ENCODE results near the gene ATXN10. TPM values are rescaled to one million over a fixed set of nuclear protein-coding genes. Genes with fewer than 3 reads are reported as not detected.

The ATXN10 gene
- total RNA-seq, 2 donors from 2014 or later = 55.8 to 89.1 TPM

- H3K36me3 Mint-ChIP-seq (ENCODE audit: low read depth) = peaks cover 10% of the 10 kb centered on the region
- H3K27ac Mint-ChIP-seq = no peak overlapping the region
- peaks cover 4% of the 10 kb centered on the region for H3K4me1 Mint-ChIP-seq
- no peak for ATAC-seq (replicated peaks)
- H3K4me3 Mint-ChIP-seq = no peak overlapping the region
- H3K27me3 Mint-ChIP-seq = peaks cover 21% of the 10 kb centered on the region
- H3K9me3 Mint-ChIP-seq = peaks cover 5% of the 10 kb centered on the region
Observed at GRCh38 chr22:45867906-45868555, 196.4 kb downstream of the ATXN10 start.

GRCh38 chr22:45868571-45869339, 197.1 kb downstream of the ATXN10 start:
- H3K4me3 Mint-ChIP-seq = no peak overlapping the region
- peaks cover 10% of the 10 kb centered on the region for H3K36me3 Mint-ChIP-seq (ENCODE audit: low read depth)
- H3K9me3 Mint-ChIP-seq = peaks cover 5% of the 10 kb centered on the region
- H3K27ac Mint-ChIP-seq = no peak overlapping the region
- peaks cover 21% of the 10 kb centered on the region for H3K27me3 Mint-ChIP-seq
- peaks cover 4% of the 10 kb centered on the region for H3K4me1 Mint-ChIP-seq
- ATAC-seq (replicated peaks) = no peak

- peaks cover 4% of the 10 kb centered on the region for H3K4me1 Mint-ChIP-seq
- H3K4me3 Mint-ChIP-seq = no peak overlapping the region
- peaks cover 20% of the 10 kb centered on the region for H3K27me3 Mint-ChIP-seq
- H3K27ac Mint-ChIP-seq = no peak overlapping the region
- peaks cover 5% of the 10 kb centered on the region for H3K9me3 Mint-ChIP-seq
- no peak for ATAC-seq (replicated peaks)
- H3K36me3 Mint-ChIP-seq (ENCODE audit: low read depth) = peaks cover 10% of the 10 kb centered on the region
Observed at GRCh38 chr22:45869340-45869847, 197.8 kb downstream of the ATXN10 start.

GRCh38 chr22:45870011-45870410, 198.4 kb downstream of the ATXN10 start:
- peaks cover 14% of the 10 kb centered on the region for H3K27me3 Mint-ChIP-seq
- no peak overlapping the region for H3K4me3 Mint-ChIP-seq
- no peak overlapping the region for H3K27ac Mint-ChIP-seq

GRCh38 chr22:45871721-45872120, 200.1 kb downstream of the ATXN10 start:
- ATAC-seq (replicated peaks) = no peak
- H3K4me3 Mint-ChIP-seq = no peak overlapping the region
- peaks cover 11% of the 10 kb centered on the region for H3K27me3 Mint-ChIP-seq

More at GRCh38 chr22:45870011-45870410, 198.4 kb downstream of the ATXN10 start:
- no peaks in the 10 kb centered on the region for H3K4me1 Mint-ChIP-seq
- no peak for ATAC-seq (replicated peaks)
- peaks cover 10% of the 10 kb centered on the region for H3K36me3 Mint-ChIP-seq (ENCODE audit: low read depth)
- peaks cover 5% of the 10 kb centered on the region for H3K9me3 Mint-ChIP-seq

GRCh38 chr22:45872659-45873263, 201.1 kb downstream of the ATXN10 start:
- H3K36me3 Mint-ChIP-seq (ENCODE audit: low read depth) = peaks cover 10% of the 10 kb centered on the region
- H3K4me3 Mint-ChIP-seq = no peak overlapping the region
- H3K9me3 Mint-ChIP-seq = peaks cover 5% of the 10 kb centered on the region
- H3K27me3 Mint-ChIP-seq = peaks cover 12% of the 10 kb centered on the region
- H3K4me1 Mint-ChIP-seq = no peaks in the 10 kb centered on the region
- no peak overlapping the region for H3K27ac Mint-ChIP-seq
- ATAC-seq (replicated peaks) = no peak

More at GRCh38 chr22:45871721-45872120, 200.1 kb downstream of the ATXN10 start:
- peaks cover 5% of the 10 kb centered on the region for H3K9me3 Mint-ChIP-seq
- H3K27ac Mint-ChIP-seq = no peak overlapping the region
- H3K36me3 Mint-ChIP-seq (ENCODE audit: low read depth) = peaks cover 10% of the 10 kb centered on the region
- no peaks in the 10 kb centered on the region for H3K4me1 Mint-ChIP-seq

- Mint-ChIP-seq H3K27ac (no peak overlapping the region), H3K27me3 (peaks cover 17% of the 10 kb centered on the region), H3K36me3 (ENCODE audit: low read depth) (no peaks in the 10 kb centered on the region), H3K9me3 (peaks cover 5% of the 10 kb centered on the region), H3K4me3 (no peak overlapping the region), H3K4me1 (no peaks in the 10 kb centered on the region)
- no peak for ATAC-seq (replicated peaks)
Observed at GRCh38 chr22:45876136-45877035, 204.8 kb downstream of the ATXN10 start.

GRCh38 chr22:45877036-45877380, 205.4 kb downstream of the ATXN10 start:
- peaks cover 5% of the 10 kb centered on the region for H3K9me3 Mint-ChIP-seq

GRCh38 chr22:45877651-45878050, 206.0 kb downstream of the ATXN10 start:
- no peaks in the 10 kb centered on the region for H3K36me3 Mint-ChIP-seq (ENCODE audit: low read depth)
- H3K27me3 Mint-ChIP-seq = peaks cover 17% of the 10 kb centered on the region
- no peak overlapping the region for H3K27ac Mint-ChIP-seq

More at GRCh38 chr22:45877036-45877380, 205.4 kb downstream of the ATXN10 start:
- Mint-ChIP-seq H3K27ac (no peak overlapping the region), H3K4me3 (no peak overlapping the region), H3K4me1 (no peaks in the 10 kb centered on the region), H3K27me3 (peaks cover 17% of the 10 kb centered on the region), H3K36me3 (ENCODE audit: low read depth) (no peaks in the 10 kb centered on the region)
- ATAC-seq (replicated peaks) = no peak

GRCh38 chr22:45878051-45878781, 206.6 kb downstream of the ATXN10 start:
- H3K27ac Mint-ChIP-seq = no peak overlapping the region
- peaks cover 17% of the 10 kb centered on the region for H3K27me3 Mint-ChIP-seq
- no peak overlapping the region for H3K4me3 Mint-ChIP-seq
- no peak for ATAC-seq (replicated peaks)
- H3K36me3 Mint-ChIP-seq (ENCODE audit: low read depth) = no peaks in the 10 kb centered on the region
- no peaks in the 10 kb centered on the region for H3K4me1 Mint-ChIP-seq
- no peaks in the 10 kb centered on the region for H3K9me3 Mint-ChIP-seq

More at GRCh38 chr22:45877651-45878050, 206.0 kb downstream of the ATXN10 start:
- Mint-ChIP-seq H3K9me3 (peaks cover 3% of the 10 kb centered on the region), H3K4me3 (no peak overlapping the region), H3K4me1 (no peaks in the 10 kb centered on the region)
- ATAC-seq (replicated peaks) = no peak

GRCh38 chr22:45878901-45879551, 207.4 kb downstream of the ATXN10 start:
- H3K4me3 Mint-ChIP-seq = no peak overlapping the region

GRCh38 chr22:45879552-45879949, 207.9 kb downstream of the ATXN10 start:
- peaks cover 17% of the 10 kb centered on the region for H3K27me3 Mint-ChIP-seq
- no peaks in the 10 kb centered on the region for H3K9me3 Mint-ChIP-seq
- H3K27ac Mint-ChIP-seq = no peak overlapping the region
- H3K4me1 Mint-ChIP-seq = no peaks in the 10 kb centered on the region
- no peak for ATAC-seq (replicated peaks)
- H3K36me3 Mint-ChIP-seq (ENCODE audit: low read depth) = no peaks in the 10 kb centered on the region
- no peak overlapping the region for H3K4me3 Mint-ChIP-seq

More at GRCh38 chr22:45878901-45879551, 207.4 kb downstream of the ATXN10 start:
- Mint-ChIP-seq H3K4me1 (no peaks in the 10 kb centered on the region), H3K27me3 (peaks cover 17% of the 10 kb centered on the region), H3K27ac (no peak overlapping the region), H3K36me3 (ENCODE audit: low read depth) (no peaks in the 10 kb centered on the region), H3K9me3 (no peaks in the 10 kb centered on the region)
- no peak for ATAC-seq (replicated peaks)

Measured in activated T-helper 17 cell treated with anti-CD3 and anti-CD28 coated beads, Interleukin-2, amount 50 U/mL, for 72 hours (primary cell).